GM15510 (cell line): ENCODE data around the gene C16orf74.

Experiments
- POLR2A ChIP-seq: IDR thresholded peaks from 3 replicates; pipeline ENCODE4 v1.6.1; 2011; ENCODE audit warnings: borderline replicate concordance; ENCODE audit not compliant: insufficient read length; ENCODE audit errors: extremely low read depth

The C16orf74 gene

GRCh38 chr16:85687651-85688471 is 63.0 kb downstream of the C16orf74 start:
- TF ChIP-seq POLR2A = no peak

GRCh38 chr16:85686912-85687591 is 63.8 kb downstream of the C16orf74 start:
- no peak for TF ChIP-seq POLR2A

- TF ChIP-seq POLR2A = no peak
These were observed 65.6 kb downstream of the C16orf74 start for GRCh38 chr16:85685251-85685650.

- TF ChIP-seq POLR2A = no peak
These were observed 67.5 kb downstream of the C16orf74 start for GRCh38 chr16:85683363-85683762.

- TF ChIP-seq POLR2A = no peak
These were observed 68.4 kb downstream of the C16orf74 start for GRCh38 chr16:85682516-85682915.

GRCh38 chr16:85681255-85681654 is 69.6 kb downstream of the C16orf74 start:
- no peak for TF ChIP-seq POLR2A

GRCh38 chr16:85680352-85680944 is 70.4 kb downstream of the C16orf74 start:
- no peak for TF ChIP-seq POLR2A

GRCh38 chr16:85679870-85680269 is 71.0 kb downstream of the C16orf74 start:
- TF ChIP-seq POLR2A = no peak

- TF ChIP-seq POLR2A = no peak
These were observed 72.1 kb downstream of the C16orf74 start for GRCh38 chr16:85678821-85679220.

- no peak for TF ChIP-seq POLR2A
These were observed 72.9 kb downstream of the C16orf74 start for GRCh38 chr16:85678016-85678415.

- no peak for TF ChIP-seq POLR2A
These were observed 73.4 kb downstream of the C16orf74 start for GRCh38 chr16:85677383-85677967.

GRCh38 chr16:85676466-85676865 is 74.4 kb downstream of the C16orf74 start:
- TF ChIP-seq POLR2A = no peak

GRCh38 chr16:85675251-85675874 is 75.5 kb downstream of the C16orf74 start:
- TF ChIP-seq POLR2A = no peak

GRCh38 chr16:85674828-85675227 is 76.1 kb downstream of the C16orf74 start:
- TF ChIP-seq POLR2A = no peak

GRCh38 chr16:85674418-85674755 is 76.5 kb downstream of the C16orf74 start:
- no peak for TF ChIP-seq POLR2A

GRCh38 chr16:85673529-85674417 is 77.1 kb downstream of the C16orf74 start:
- TF ChIP-seq POLR2A = no peak
